Tibial nerve (tissue), 4 donors: Measurements from ENCODE around the gene C1orf232.

Experiments
- CTCF ChIP-seq, 5 experiments: fragments of 200-600 bp in 3 of 5; fragments of 450-650 bp in 2 of 5; sonication (generic) in 3 of 5; IDR thresholded peaks; one replicate each; pipeline ENCODE4 v1.5.1; 2016 to 2019; ENCODE audit warnings: antibody characterized with exemption in 5 of 5, mild to moderate bottlenecking in 3 of 5, moderate library complexity in 2 of 5
- EP300 ChIP-seq, 2 donors: sonication (generic); formaldehyde crosslinking; IDR thresholded peaks; one replicate each; pipeline ENCODE4 v1.6.1; 2017; ENCODE audit warnings: antibody characterized with exemption in 2 of 2, mild to moderate bottlenecking in 1 of 2
- POLR2A ChIP-seq, 2 donors: fragments of 450-650 bp; IDR thresholded peaks; one replicate each; pipeline ENCODE4 v1.6.1; 2017; ENCODE audit warnings: antibody characterized with exemption in 2 of 2, mild to moderate bottlenecking in 2 of 2, moderate library complexity in 2 of 2

- no peak for TF ChIP-seq POLR2A (IDR thresholded peaks at IDR 0.05)
- TF ChIP-seq CTCF (IDR thresholded peaks at IDR 0.05): no peak
- no peak for TF ChIP-seq EP300 (IDR thresholded peaks at IDR 0.05)
These were observed 6.6 kb upstream of the C1orf232 start for GRCh38 chr1:26175346-26175745.
